HepG2 (cell line): ENCODE measurements around the gene ARID5B. TPM values are rescaled to one million over a fixed set of nuclear protein-coding genes. Genes with fewer than 3 reads are reported as not detected.

Experiments
- CBX1 ChIP-seq: IDR thresholded peaks from one replicate; pipeline ENCODE4 v1.6.1; 2016; ENCODE audit warnings: antibody characterized with exemption, low read depth
- DMAP1 ChIP-seq: IDR thresholded peaks from 2 replicates; pipeline ENCODE4 v1.6.1; 2016
- ELK4 ChIP-seq: sonication (generic); formaldehyde crosslinking; IDR thresholded peaks from 2 replicates; pipeline ENCODE4 v1.9.0; 2021; ENCODE audit warnings: missing genetic modification reagents, borderline replicate concordance
- FOXP4 ChIP-seq: sonication (generic); formaldehyde crosslinking; IDR thresholded peaks from 2 replicates; pipeline ENCODE4 v1.4.0; 2020; ENCODE audit warnings: missing genetic modification reagents
- KAT2B ChIP-seq: fragments of 150-350 bp; IDR thresholded peaks from 2 replicates; pipeline ENCODE4 v1.6.1; 2014; ENCODE audit warnings: low read depth, low read length, borderline replicate concordance
- MXI1 ChIP-seq: IDR thresholded peaks from 3 replicates; pipeline ENCODE4 v1.6.1; 2012; ENCODE audit warnings: low read depth, low read length, inconsistent platforms, borderline replicate concordance
- NFAT5 ChIP-seq: sonication (generic); formaldehyde crosslinking; IDR thresholded peaks from 2 replicates; pipeline ENCODE4 v1.4.0; 2020; ENCODE audit warnings: missing genetic modification reagents
- REPIN1 ChIP-seq: sonication (generic); formaldehyde crosslinking; IDR thresholded peaks from 2 replicates; pipeline ENCODE4 v1.8.0; 2022; ENCODE audit warnings: missing genetic modification reagents, low read depth, mild to moderate bottlenecking, borderline replicate concordance
- TFDP2 ChIP-seq: sonication (generic); formaldehyde crosslinking; IDR thresholded peaks from 2 replicates; pipeline ENCODE4 v1.4.0; 2020; ENCODE audit warnings: missing genetic modification reagents
- ZBED4 ChIP-seq: sonication (generic); formaldehyde crosslinking; IDR thresholded peaks from 2 replicates; pipeline ENCODE4 v1.4.0; 2020; ENCODE audit warnings: missing genetic modification reagents, borderline replicate concordance
- ZFP1 ChIP-seq: IDR thresholded peaks from 2 replicates; pipeline ENCODE4 v1.6.1; 2016
- ZFX ChIP-seq: sonication (generic); formaldehyde crosslinking; IDR thresholded peaks from 2 replicates; pipeline ENCODE4 v1.4.0; 2020; ENCODE audit warnings: mild to moderate bottlenecking, low read depth, missing genetic modification reagents, moderate library complexity
- ZNF143 ChIP-seq: sonication (generic); formaldehyde crosslinking; IDR thresholded peaks from 2 replicates; pipeline ENCODE4 v1.4.0; 2020; ENCODE audit warnings: missing genetic modification reagents
- ZNF501 ChIP-seq: sonication (generic); formaldehyde crosslinking; IDR thresholded peaks from 2 replicates; pipeline ENCODE4 v1.5.1; 2020; ENCODE audit warnings: mild to moderate bottlenecking, moderate library complexity, missing genetic modification reagents
- ZNF577 ChIP-seq: sonication (generic); formaldehyde crosslinking; IDR thresholded peaks from 2 replicates; pipeline ENCODE4 v1.4.0; 2020; ENCODE audit warnings: mild to moderate bottlenecking, low read depth, missing genetic modification reagents, borderline replicate concordance
- polyA plus RNA-seq, 8 experiments: library from polyadenylated mRNA; depleted of rRNA in 3 of 8; stranded (reverse) in 7 of 8; unstranded in 1 of 8; fragments of >200 nt; fragmentation: Illumina TruSeq in 4 of 8; extraction: Trizol in 4 of 8; gene quantifications; 2 replicates each; pipeline versions ENCODE4 v1.2.1 to v1.2.3, GENCODE V29; 2011 to 2016; ENCODE audit warnings: low read depth in 4 of 8, missing spikeins in 1 of 8, mixed read lengths in 1 of 8; ENCODE audit not compliant: insufficient read depth in 1 of 8
- total RNA-seq, 5 experiments: library from RNA; depleted of rRNA; stranded (reverse); fragments of >200 nt; fragmentation: Illumina TruSeq; extraction: Trizol; gene quantifications; 2 replicates each; pipeline ENCODE4 v1.2.3, GENCODE V29; 2016; ENCODE audit warnings: low read depth in 1 of 5

ARID5B gene
- total and polyA plus RNA-seq, 2 of the 13 experiments (the other 11 are each of a cell fraction or from before 2014, with no cell fraction given) = 6.2 to 21.1 TPM

- no peak for TF ChIP-seq ZBED4 (CRISPR knock-in tag)
- no peak for TF ChIP-seq KAT2B
- TF ChIP-seq ZNF577 = no peak
- no peak for TF ChIP-seq MXI1
- TF ChIP-seq DMAP1 = no peak
- TF ChIP-seq CBX1 = no peak
- peak; percentile 54; the same call in 1 of the 2 replicates for TF ChIP-seq FOXP4 (CRISPR knock-in tag)
- no peak for TF ChIP-seq ZFX (CRISPR knock-in tag)
- TF ChIP-seq ZFP1 = no peak; the same call in 1 of the 2 replicates
- no peak for TF ChIP-seq TFDP2 (CRISPR knock-in tag)
- TF ChIP-seq REPIN1 (CRISPR knock-in tag) = no peak
- no peak for TF ChIP-seq NFAT5
- no peak for TF ChIP-seq ZNF501
- no peak for TF ChIP-seq ZNF143 (CRISPR knock-in tag)
- no peak for TF ChIP-seq ELK4
These were observed 197.0 kb downstream of the ARID5B start (continued) for GRCh38 chr10:62098278-62099121.
